Sigmoid colon (tissue), 7 donors: ENCODE data around the gene MYT1. TPM values are rescaled to one million over a fixed set of nuclear protein-coding genes. Genes with fewer than 3 reads are reported as not detected.

ENCODE experiments used
- DNase-seq: peaks from one replicate; pipeline ENCODE4 v3.0.0-alpha.2; 2019
- H3K27ac ChIP-seq, 4 donors: fragments of 200-600 bp; sonication (generic); one replicate each; pipeline ENCODE4 v1.5.1; 2016 to 2019; ENCODE audit warnings: mild to moderate bottlenecking in 1 of 4
- H3K27me3 ChIP-seq, 3 donors: fragments of 200-600 bp; sonication (generic); one replicate each; pipeline ENCODE4 v1.5.1; 2019; ENCODE audit warnings: mild to moderate bottlenecking in 1 of 3
- H3K36me3 ChIP-seq, 4 donors: fragments of 200-600 bp; sonication (generic); one replicate each; pipeline ENCODE4 v1.5.1; 2016 to 2019
- H3K4me1 ChIP-seq, 4 donors: fragments of 200-600 bp; sonication (generic); one replicate each; pipeline ENCODE4 v1.5.1; 2017 to 2019
- H3K4me3 ChIP-seq, 4 donors: fragments of 200-600 bp; sonication (generic); one replicate each; pipeline ENCODE4 v1.5.1; 2017 to 2019; ENCODE audit warnings: mild to moderate bottlenecking in 2 of 4, moderate library complexity in 1 of 4
- H3K9me3 ChIP-seq, 4 donors: fragments of 200-600 bp in 3 of 4; sonication (generic) in 3 of 4; one replicate each; pipeline versions ENCODE4 v1.5.1 to v1.6.1; 2013 to 2019
- CTCF ChIP-seq, 4 experiments: fragments of 450-650 bp in 3 of 4; fragments of 200-600 bp in 1 of 4; IDR thresholded peaks; one replicate each; pipeline ENCODE4 v1.5.1; 2016 to 2019; ENCODE audit warnings: antibody characterized with exemption in 4 of 4, mild to moderate bottlenecking in 3 of 4, moderate library complexity in 2 of 4
- EP300 ChIP-seq, 4 donors: sonication (generic); formaldehyde crosslinking; IDR thresholded peaks; one replicate each; pipeline ENCODE4 v1.6.1; 2017; ENCODE audit warnings: antibody characterized with exemption in 4 of 4
- POLR2A ChIP-seq, 2 donors: fragments of 450-650 bp; IDR thresholded peaks; one replicate each; pipeline ENCODE4 v1.6.1; 2016; ENCODE audit warnings: antibody characterized with exemption in 2 of 2, mild to moderate bottlenecking in 2 of 2, moderate library complexity in 2 of 2
- POLR2AphosphoS5 ChIP-seq, 4 donors: sonication (generic); formaldehyde crosslinking; IDR thresholded peaks; one replicate each; pipeline ENCODE4 v1.6.1; 2017; ENCODE audit warnings: antibody characterized with exemption in 4 of 4
- WGBS, 2 donors: extraction: QIAGEN DNeasy Blood & Tissue Kit; methylation state at CpG; one replicate each; pipeline ENCODE4 v1.1.7; 2013; 5-methylcytosine and 5-hydroxymethylcytosine counted together
- intact Hi-C: fragments of 100-400 bp; cut with DNase I; formaldehyde crosslinking; loops from one replicate; pipeline ENCODE4 v1.15.1; 2023
- polyA plus RNA-seq, 3 donors: library from polyadenylated mRNA; stranded (reverse); fragments of 200-250 nt; gene quantifications; one replicate each; pipeline ENCODE4 v1.2.3, GENCODE V29; 2013
- total RNA-seq, 4 donors: library from RNA; depleted of rRNA; stranded (reverse); fragments of >200 nt; gene quantifications; one replicate each; pipeline ENCODE4 v1.1.0, GENCODE V29; 2016
- donor health status: healthy with polysubstance abuse.
- donor health status: Bipolar disorder and iron deficiency.
- donor health status: healthy.

Gene MYT1
- total and polyA plus RNA-seq, 7 donors: under 0.01 to 1.1 (median 0.27) TPM; not detected in 2

GRCh38 chr20:64210656-64211369 lies 46.6 kb downstream of the MYT1 start:
- no peaks in the 10 kb centered on the region for H3K36me3 ChIP-seq
- no peak for DNase-seq
- TF ChIP-seq POLR2A (IDR thresholded peaks at IDR 0.05) (no peak), POLR2AphosphoS5 (IDR thresholded peaks at IDR 0.05) (no peak), EP300 (IDR thresholded peaks at IDR 0.05) (no peak)
- H3K4me3 ChIP-seq: no peak overlapping the region
- no peak overlapping the region for H3K27ac ChIP-seq
- no peaks in the 10 kb centered on the region for H3K27me3 ChIP-seq
- peaks cover 0 to 24% (median 21%) of the 10 kb centered on the region in 4 donors for H3K4me1 ChIP-seq
- 79 to 82% methylated on average over 15 of the region's 15 CpGs for WGBS, 2 donors
- H3K9me3 ChIP-seq: no peaks in the 10 kb centered on the region
- intact Hi-C loops: no loop called here

GRCh38 chr20:64211874-64212658 lies 47.8 kb downstream of the MYT1 start:
- DNase-seq: no peak
- H3K4me1 ChIP-seq: peaks cover 0 to 33% (median 23%) of the 10 kb centered on the region in 4 donors

GRCh38 chr20:64212755-64213154 lies 48.5 kb downstream of the MYT1 start:
- peaks cover 0 to 33% (median 23%) of the 10 kb centered on the region in 4 donors for H3K4me1 ChIP-seq

More at GRCh38 chr20:64211874-64212658, 47.8 kb downstream of the MYT1 start:
- Histone ChIP-seq H3K27me3 (no peaks in the 10 kb centered on the region), H3K27ac (peak overlapping the region in 3 of 4 donors; percentile 43 to 74 (median 73)), H3K36me3 (no peaks in the 10 kb centered on the region), H3K4me3 (no peak overlapping the region), H3K9me3 (no peaks in the 10 kb centered on the region)
- TF ChIP-seq EP300 (IDR thresholded peaks at IDR 0.05) (no peak), CTCF (IDR thresholded peaks at IDR 0.05) (no peak), POLR2AphosphoS5 (IDR thresholded peaks at IDR 0.05) (no peak), POLR2A (IDR thresholded peaks at IDR 0.05) (no peak)
- intact Hi-C loops: no loop called here
- 72 to 78% methylated on average over 21 of the region's 21 CpGs for WGBS, 2 donors

GRCh38 chr20:64214113-64214512 lies 49.9 kb downstream of the MYT1 start:
- no peaks in the 10 kb centered on the region for H3K36me3 ChIP-seq
- 93 to 95% methylated on average over 10 of the region's 10 CpGs for WGBS, 2 donors
- H3K4me3 ChIP-seq: no peak overlapping the region
- H3K27ac ChIP-seq: no peak overlapping the region
- peaks cover 0 to 33% (median 23%) of the 10 kb centered on the region in 4 donors for H3K4me1 ChIP-seq
- DNase-seq: no peak
- intact Hi-C loops: no loop called here
- no peaks in the 10 kb centered on the region for H3K9me3 ChIP-seq
- no peaks in the 10 kb centered on the region for H3K27me3 ChIP-seq
- TF ChIP-seq POLR2AphosphoS5 (IDR thresholded peaks at IDR 0.05): no peak
- no peak for TF ChIP-seq EP300 (IDR thresholded peaks at IDR 0.05)
- no peak for TF ChIP-seq CTCF (IDR thresholded peaks at IDR 0.05)
- no peak for TF ChIP-seq POLR2A (IDR thresholded peaks at IDR 0.05)

More at GRCh38 chr20:64212755-64213154, 48.5 kb downstream of the MYT1 start:
- Histone ChIP-seq H3K27ac (peak overlapping the region; percentile 27 to 74 (median 58)), H3K4me3 (no peak overlapping the region), H3K27me3 (no peaks in the 10 kb centered on the region), H3K9me3 (no peaks in the 10 kb centered on the region), H3K36me3 (no peaks in the 10 kb centered on the region)
- 74 to 76% methylated on average over 7 of the region's 7 CpGs for WGBS, 2 donors
- peak; percentile 83 for DNase-seq
- intact Hi-C loops: no loop called here
- no peak for TF ChIP-seq CTCF (IDR thresholded peaks at IDR 0.05)
- no peak for TF ChIP-seq POLR2A (IDR thresholded peaks at IDR 0.05)
- peak in 3 of 4 donors; percentile 16 to 25 (median 22) for TF ChIP-seq POLR2AphosphoS5 (IDR thresholded peaks at IDR 0.05)
- no peak for TF ChIP-seq EP300 (IDR thresholded peaks at IDR 0.05)

- no peak for DNase-seq
- Histone ChIP-seq H3K4me3 (no peak overlapping the region), H3K9me3 (no peaks in the 10 kb centered on the region), H3K27ac (no peak overlapping the region), H3K36me3 (no peaks in the 10 kb centered on the region), H3K27me3 (no peaks in the 10 kb centered on the region), H3K4me1 (peaks cover 0 to 33% (median 23%) of the 10 kb centered on the region in 4 donors)
- intact Hi-C loops: no loop called here
- no peak for TF ChIP-seq POLR2A (IDR thresholded peaks at IDR 0.05)
- TF ChIP-seq CTCF (IDR thresholded peaks at IDR 0.05): no peak
- TF ChIP-seq EP300 (IDR thresholded peaks at IDR 0.05): no peak
- no peak for TF ChIP-seq POLR2AphosphoS5 (IDR thresholded peaks at IDR 0.05)
- WGBS, 2 donors: 40 to 72% methylated on average over 6 of the region's 6 CpGs
Observed at GRCh38 chr20:64214952-64215351, 50.7 kb downstream of the MYT1 start.
